GM13976 (cell line): ENCODE data around the gene CAMSAP1.
A peak's percentile ranks its signal among the peaks of the same experiment; 100 is the strongest.

Source experiments
- DNase-seq: peaks from one replicate; pipeline ENCODE4 v3.0.0; 2012; ENCODE audit warnings: low spot score
- CTCF ChIP-seq: IDR thresholded peaks from 2 replicates; pipeline ENCODE4 v1.5.1; 2012; ENCODE audit warnings: borderline replicate concordance, mild to moderate bottlenecking; ENCODE audit not compliant: insufficient read depth; ENCODE audit errors: extremely low read depth, missing control alignments, control extremely low read depth
- in situ Hi-C: fragments of 300-500 bp; cut with MboI; formaldehyde crosslinking; loops from one replicate; pipeline ENCODE4 v1.12.0; 2022; ENCODE audit warnings: low sequenced_read_pairs, mixed read lengths, inconsistent platforms; ENCODE audit not compliant: unreplicated experiment

Gene CAMSAP1

DNA sequence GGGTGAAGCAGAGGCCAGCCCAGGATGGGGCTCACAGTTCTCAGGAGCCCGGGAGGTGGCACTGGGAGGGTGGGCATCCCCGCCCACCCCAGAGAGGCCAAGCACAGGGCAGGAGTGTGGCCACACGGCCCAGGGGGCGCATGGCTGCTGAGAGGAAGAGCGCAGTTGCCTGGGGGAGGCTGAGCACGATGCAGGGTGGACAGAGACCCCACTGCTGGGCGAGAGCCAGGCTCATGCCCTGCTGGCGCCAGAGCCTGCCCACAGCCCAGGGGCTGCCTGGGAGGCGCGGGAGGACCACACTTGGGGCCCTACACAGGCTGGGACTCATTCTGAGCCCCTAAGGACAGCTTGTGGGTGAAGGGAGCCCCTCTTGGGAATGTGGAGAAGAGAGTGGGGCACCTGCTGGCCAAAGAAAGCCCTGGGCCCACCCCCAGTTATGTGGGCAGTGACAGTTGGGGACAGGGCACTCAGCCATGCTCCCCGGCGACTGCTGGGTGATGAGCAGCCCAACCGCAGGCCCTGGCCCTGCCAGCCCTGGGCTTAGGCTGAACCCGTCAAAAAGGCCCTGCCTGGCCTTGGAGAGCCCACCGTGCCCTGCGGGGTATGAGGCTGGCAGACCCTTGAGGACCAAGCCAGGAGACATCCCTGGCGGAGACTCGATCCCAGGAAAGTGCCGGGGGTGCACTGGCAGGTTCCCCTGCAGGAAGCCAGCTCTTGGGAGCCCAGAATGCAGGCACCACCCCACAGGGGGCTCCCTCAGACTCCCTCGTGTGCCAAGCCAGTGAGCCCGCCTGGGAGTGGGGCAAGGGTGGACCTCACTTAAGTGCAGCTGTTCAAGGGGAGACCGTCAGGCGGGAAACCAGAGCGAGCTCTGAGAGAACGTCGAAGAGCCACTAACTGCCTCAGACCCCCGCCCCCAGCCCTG lies 21.6 kb upstream of the CAMSAP1 start:
- in situ Hi-C loops, result no loop called here
- no peak for TF ChIP-seq CTCF
- no peak for DNase-seq

DNA sequence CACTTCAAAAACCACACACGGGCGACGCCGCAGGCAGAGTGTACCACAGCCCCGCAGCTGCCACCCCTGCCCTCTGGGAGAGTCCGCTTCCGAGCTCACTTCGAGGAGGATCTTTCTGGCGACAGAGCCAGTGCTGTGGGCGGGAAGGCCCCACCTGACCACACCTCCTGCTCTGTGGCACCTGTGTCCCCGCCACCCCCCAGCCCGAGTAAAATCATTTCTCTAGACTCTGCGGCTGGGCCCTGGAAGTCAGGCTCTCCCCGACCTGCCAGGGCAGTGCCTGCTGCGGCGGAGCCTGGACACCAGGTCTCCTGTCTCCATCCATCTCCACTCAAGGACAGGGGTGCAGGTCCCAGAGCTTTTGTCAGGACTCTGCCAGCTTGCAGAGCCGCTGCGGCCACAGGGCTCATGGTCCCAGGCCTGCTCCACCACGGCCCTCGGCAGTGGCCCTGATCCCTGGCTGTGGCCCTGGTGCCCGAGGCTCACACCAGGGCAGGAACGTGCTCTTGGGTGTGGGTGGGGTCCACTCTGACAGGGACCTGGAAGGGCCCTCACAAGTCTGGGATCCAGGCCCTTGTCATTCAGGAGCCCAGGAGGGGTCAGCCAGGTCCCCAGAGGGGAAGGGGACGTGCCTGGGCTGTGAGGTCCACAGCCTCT lies 20.9 kb upstream of the CAMSAP1 start:
- in situ Hi-C loops, result no loop called here

GRCh38 chr9:135927195-135928013 lies 20.1 kb upstream of the CAMSAP1 start:
- in situ Hi-C loops, result no loop called here
- DNase-seq, result no peak
- no peak for TF ChIP-seq CTCF

More for the DNA sequence above, 20.9 kb upstream of the CAMSAP1 start:
- DNase-seq, result no peak
- TF ChIP-seq CTCF, result no peak

GRCh38 chr9:135926402-135927194 lies 19.3 kb upstream of the CAMSAP1 start:
- DNase-seq, result peak; percentile 66
- in situ Hi-C loops, result no loop called here
- TF ChIP-seq CTCF, result no peak

DNA sequence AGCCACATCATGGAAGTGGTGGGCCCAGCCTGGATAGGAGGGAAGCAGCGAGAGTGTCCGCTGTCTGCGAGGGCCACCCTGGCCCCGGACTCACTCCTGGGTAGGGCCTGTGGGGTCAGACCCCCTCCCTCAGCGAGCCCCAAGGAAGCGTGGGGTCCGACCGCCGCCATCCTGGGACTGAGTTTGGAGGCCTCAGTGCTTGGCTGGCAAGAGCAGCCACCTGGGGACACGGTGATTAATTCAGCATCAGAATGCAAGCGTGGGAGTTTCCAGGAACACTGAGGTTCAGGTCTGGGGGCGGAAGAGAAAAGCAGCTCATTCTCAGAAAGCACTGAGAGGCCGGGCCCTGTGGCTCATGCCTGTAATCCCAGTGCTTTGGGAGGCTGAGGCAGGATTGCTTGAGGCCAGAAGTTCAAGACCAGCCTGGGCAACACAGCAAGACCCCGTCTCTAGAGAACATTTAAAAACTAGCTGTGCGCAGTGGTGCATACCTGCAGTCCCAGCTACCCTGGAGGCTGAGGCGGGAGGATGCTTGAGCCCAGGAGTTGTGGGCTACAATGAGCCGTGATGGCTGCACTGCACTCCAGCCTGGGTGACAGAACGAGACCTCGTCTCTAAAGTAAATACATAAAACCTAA lies 18.3 kb upstream of the CAMSAP1 start:
- in situ Hi-C loops, result no loop called here
- no peak for TF ChIP-seq CTCF

More for the DNA sequence above, 18.3 kb upstream of the CAMSAP1 start:
- peak; percentile 79 for DNase-seq
